Aorta (tissue), 5 donors: Measurements from ENCODE around the gene CERS5. TPM values are rescaled to one million over a fixed set of nuclear protein-coding genes. Genes with fewer than 3 reads are reported as not detected.

Experiments
- ATAC-seq: fragments of 200-7000 bp; cut with Tn5 transposase; one replicate; pipeline ENCODE4 v1.9.1; 2022; ENCODE audit warnings: moderate library complexity; ENCODE audit not compliant: low FRiP score
- DNase-seq, 2 donors: peaks; one replicate each; pipeline ENCODE4 v3.0.0-alpha.2; 2020
- H3K27ac ChIP-seq, 2 donors: one replicate each; pipeline ENCODE4 v1.5.1; 2013; ENCODE audit warnings: low read length in 2 of 2, mild to moderate bottlenecking in 2 of 2, moderate library complexity in 2 of 2, control low read depth in 1 of 2, inconsistent platforms in 1 of 2, low read depth in 1 of 2
- H3K27me3 ChIP-seq, 2 donors: one replicate each; pipeline ENCODE4 v1.6.1; 2013; ENCODE audit warnings: control low read depth in 1 of 2, low read length in 1 of 2, mild to moderate bottlenecking in 1 of 2, moderate library complexity in 1 of 2; ENCODE audit not compliant: insufficient read depth in 2 of 2, control insufficient read depth in 1 of 2
- H3K36me3 ChIP-seq, 2 donors: one replicate each; pipeline ENCODE4 v1.6.1; 2013; ENCODE audit warnings: control low read depth in 1 of 2, low read length in 1 of 2, mild to moderate bottlenecking in 1 of 2; ENCODE audit not compliant: insufficient read depth in 2 of 2, control insufficient read depth in 1 of 2
- H3K4me1 ChIP-seq, 2 donors: one replicate each; pipeline ENCODE4 v1.6.1; 2013; ENCODE audit warnings: low read length in 2 of 2, control low read depth in 1 of 2, mild to moderate bottlenecking in 1 of 2, moderate library complexity in 1 of 2; ENCODE audit not compliant: insufficient read depth in 2 of 2, control insufficient read depth in 1 of 2
- H3K4me3 ChIP-seq, 2 donors: one replicate each; pipeline ENCODE4 v1.5.1; 2013; ENCODE audit warnings: low read length in 2 of 2, control low read depth in 1 of 2, mild to moderate bottlenecking in 1 of 2
- H3K9me3 ChIP-seq: one replicate; pipeline ENCODE4 v1.6.1; 2013; ENCODE audit warnings: mild to moderate bottlenecking, low read length; ENCODE audit not compliant: control insufficient read depth
- WGBS, 2 donors: extraction: QIAGEN DNeasy Blood & Tissue Kit; methylation state at CpG; one replicate each; pipeline ENCODE4 v1.1.7; 2013; 5-methylcytosine and 5-hydroxymethylcytosine counted together
- intact Hi-C, 2 donors: fragments of 100-400 bp; cut with DNase I; formaldehyde crosslinking; loops; one replicate each; pipeline versions ENCODE4 v1.14.2 to v1.15.0; 2022
- polyA plus RNA-seq, 2 donors: library from polyadenylated mRNA; stranded (reverse); fragments of 200-250 nt; gene quantifications; one replicate each; pipeline ENCODE4 v1.2.3, GENCODE V29; 2013
- total RNA-seq, 2 donors: library from RNA; stranded (reverse); fragmentation: NEBNext Ultra II Directional; extraction: Animal tissue kit (Norgen Biotek cat#: 25700); gene quantifications; one replicate each; pipeline ENCODE4 v1.2.1, GENCODE V29; 2021
- donor health status: healthy with polysubstance abuse.
- donor health status: Bipolar disorder and iron deficiency.
- donor health status: DM: no; HTN: no; CAD: no.
- donor health status: DM: no; HTN: no; CAD: no.
- donor health status: DM: yes; HTN: yes; CAD: no.

CERS5 gene
- total and polyA plus RNA-seq, 4 donors = 27.3 to 115 (median 64.7) TPM

DNA sequence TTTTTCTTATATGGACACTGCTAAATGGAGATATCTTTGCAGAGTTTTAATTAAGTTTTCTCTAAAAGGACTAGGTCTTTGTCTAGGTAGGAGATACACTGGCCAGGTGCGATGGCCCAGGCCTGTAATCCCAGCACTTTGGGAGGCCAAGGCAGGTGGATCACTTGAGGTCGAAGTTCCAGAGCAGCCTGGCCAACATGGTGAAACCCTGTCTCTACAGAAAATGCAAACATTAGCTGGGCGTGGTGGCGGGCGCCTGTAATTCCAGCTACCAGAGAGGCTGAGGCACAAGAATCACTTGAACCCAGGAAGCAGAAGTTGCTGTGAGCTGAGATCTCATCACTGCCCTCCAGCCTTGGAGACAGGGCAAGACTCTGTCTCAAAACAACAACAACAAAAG, 17.1 kb upstream of the CERS5 start:
- Histone ChIP-seq H3K27me3 (no peaks in the 10 kb centered on the region), H3K4me3 (no peak overlapping the region), H3K4me1 (peaks cover 5 to 8% of the 10 kb centered on the region in 2 donors), H3K9me3 (no peaks in the 10 kb centered on the region), H3K36me3 (peaks cover 2 to 3% of the 10 kb centered on the region in 2 donors), H3K27ac (peak overlapping the region in 1 of 2 donors; percentile 61)
- no peak for DNase-seq
- 92% methylated on average over 5 of the region's 5 CpGs for WGBS, 2 donors
- ATAC-seq = no peak
- intact Hi-C loops = loop anchor here in 1 of 2 donors (10.0 kb wide), 1 partner anchor 131 kb away; no protein-coding TSS in a partner anchor

DNA sequence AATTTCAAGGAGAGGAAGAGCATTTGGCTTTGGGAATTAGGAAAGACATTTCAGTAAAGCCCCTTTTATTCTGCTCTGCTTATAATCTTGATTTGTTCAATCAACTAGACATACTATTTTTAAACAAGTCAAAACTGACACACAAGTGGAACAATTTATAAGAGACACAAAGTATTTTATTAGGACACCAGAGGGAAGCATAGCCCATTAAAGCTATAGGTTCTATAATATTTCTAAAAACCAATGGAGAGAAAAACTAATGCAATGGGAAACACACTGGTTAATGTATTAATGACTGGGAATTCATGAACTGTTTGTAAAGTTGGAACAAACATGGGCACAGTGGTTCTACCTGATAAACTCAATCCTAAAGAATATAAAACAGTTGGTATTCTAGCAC, 15.3 kb upstream of the CERS5 start:
- intact Hi-C loops = loop anchor here in 1 of 2 donors (10.0 kb wide), 1 partner anchor 132 kb away; no protein-coding TSS in a partner anchor
- peaks cover 3 to 4% of the 10 kb centered on the region in 2 donors for H3K36me3 ChIP-seq

GRCh38 chr12:50181691-50182090, 14.5 kb upstream of the CERS5 start:
- H3K36me3 ChIP-seq = peaks cover 9 to 10% of the 10 kb centered on the region in 2 donors
- intact Hi-C loops = loop anchor here in 1 of 2 donors (10.0 kb wide), 1 partner anchor 133 kb away; no protein-coding TSS in a partner anchor

More for the DNA sequence above, 15.3 kb upstream of the CERS5 start:
- H3K4me3 ChIP-seq = no peak overlapping the region
- no peaks in the 10 kb centered on the region for H3K9me3 ChIP-seq
- H3K27ac ChIP-seq = no peak overlapping the region
- ATAC-seq (no peak), DNase-seq (no peak)
- H3K4me1 ChIP-seq = no peaks in the 10 kb centered on the region
- H3K27me3 ChIP-seq = no peaks in the 10 kb centered on the region

DNA sequence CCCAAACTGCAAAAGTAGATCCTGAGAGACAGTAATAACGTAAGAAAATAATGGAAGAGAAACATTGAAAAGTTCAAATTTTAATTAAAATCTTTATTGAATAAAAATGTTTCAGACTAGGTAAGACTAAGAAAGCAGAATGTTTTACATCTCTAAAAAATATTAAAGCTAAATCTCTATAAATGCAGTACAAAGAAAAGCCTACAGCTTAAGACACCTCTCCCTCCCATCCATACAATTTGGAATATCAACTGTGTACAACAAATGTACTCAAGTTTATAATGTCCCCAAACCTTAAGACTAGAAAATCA, 8.5 kb upstream of the CERS5 start:
- DNase-seq (no peak), ATAC-seq (no peak)
- Histone ChIP-seq H3K27me3 (no peaks in the 10 kb centered on the region), H3K4me3 (no peak overlapping the region), H3K27ac (no peak overlapping the region), H3K9me3 (no peaks in the 10 kb centered on the region), H3K36me3 (peaks cover 5 to 11% of the 10 kb centered on the region in 2 donors), H3K4me1 (no peaks in the 10 kb centered on the region)
- intact Hi-C loops = loop anchor here (2.0 to 10.0 kb wide), 3 partner anchors 98 to 211 kb away; partner anchors contain the start of gene AQP5 (in 1 of the 2)
- WGBS, 2 donors = 9 to 13% methylated on average over 1 of the region's 1 CpG

More at GRCh38 chr12:50181691-50182090, 14.5 kb upstream of the CERS5 start:
- DNase-seq = no peak
- no peak for ATAC-seq
- H3K4me1 ChIP-seq = no peaks in the 10 kb centered on the region
- no peaks in the 10 kb centered on the region for H3K9me3 ChIP-seq
- no peak overlapping the region for H3K27ac ChIP-seq
- 87 to 88% methylated on average over 4 of the region's 4 CpGs for WGBS, 2 donors
- no peaks in the 10 kb centered on the region for H3K27me3 ChIP-seq
- H3K4me3 ChIP-seq = no peak overlapping the region

GRCh38 chr12:50174971-50175715, 8.0 kb upstream of the CERS5 start:
- no peaks in the 10 kb centered on the region for H3K27me3 ChIP-seq
- H3K4me3 ChIP-seq = no peak overlapping the region
- intact Hi-C loops = loop anchor here (5.0 to 10.0 kb wide), 3 partner anchors 88 to 210 kb away; partner anchors contain the start of genes AQP5 (in 1 of the 2) and SMARCD1 (in 1 of the 2)
- DNase-seq (no peak), ATAC-seq (peak; percentile 67)
- no peaks in the 10 kb centered on the region for H3K9me3 ChIP-seq
- no peaks in the 10 kb centered on the region for H3K4me1 ChIP-seq
- 47 to 51% methylated on average over 14 to 16 of the region's 16 CpGs for WGBS, 2 donors
- H3K36me3 ChIP-seq = peaks cover 5 to 11% of the 10 kb centered on the region in 2 donors
- no peak overlapping the region for H3K27ac ChIP-seq

DNA sequence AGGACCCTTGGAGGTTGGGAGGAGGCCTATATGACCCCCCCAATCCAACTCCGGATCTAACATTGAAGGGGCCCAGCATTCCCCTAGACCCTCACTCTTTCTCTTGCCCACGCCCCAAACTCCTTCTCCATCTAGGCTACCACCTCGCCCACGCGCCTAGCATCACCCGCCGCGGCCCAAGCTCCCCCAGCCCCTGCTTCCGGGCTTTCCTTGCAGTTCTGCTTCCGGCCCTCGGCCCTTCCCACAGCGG, 445 bp downstream of the CERS5 start:
- Histone ChIP-seq H3K27ac (peak overlapping the region; percentile 29 to 65), H3K9me3 (no peaks in the 10 kb centered on the region), H3K4me1 (no peaks in the 10 kb centered on the region), H3K27me3 (no peaks in the 10 kb centered on the region), H3K4me3 (peak overlapping the region; percentile 46 to 73), H3K36me3 (no peaks in the 10 kb centered on the region)
- ATAC-seq (peak; percentile 47), DNase-seq (peak; percentile 70 to 88)
- 1% methylated on average over 12 of the region's 12 CpGs for WGBS, 2 donors
- intact Hi-C loops = loop anchor here (1.0 to 5.0 kb wide), 4 partner anchors 34 to 79 kb away; partner anchors contain the start of genes COX14 (in 1 of the 2) and SMARCD1 (in 1 of the 2)

DNA sequence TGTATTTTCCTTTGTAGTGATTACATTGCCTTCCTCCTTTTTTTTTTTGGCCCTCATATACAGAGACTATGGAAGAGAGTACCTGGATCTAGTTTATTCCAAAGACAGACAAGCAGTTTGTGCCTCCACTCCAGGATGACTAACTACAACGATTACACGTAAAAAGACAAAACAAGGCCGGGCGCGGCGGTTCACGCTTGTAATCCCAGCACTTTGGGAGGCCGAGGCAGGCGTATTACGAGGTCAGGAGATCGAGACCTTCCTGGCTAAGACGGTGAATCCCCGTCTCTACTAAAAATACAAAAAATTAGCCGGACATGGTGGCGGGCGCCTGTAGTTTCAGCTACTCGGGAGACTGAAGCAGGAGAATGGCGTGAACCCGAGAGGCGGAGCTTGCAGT, 2.2 kb downstream of the CERS5 start:
- no peak overlapping the region for H3K4me3 ChIP-seq
- WGBS, 2 donors = 95% methylated on average over 17 to 20 of the region's 20 CpGs
- H3K9me3 ChIP-seq = no peaks in the 10 kb centered on the region
- H3K27ac ChIP-seq = no peak overlapping the region
- DNase-seq (no peak), ATAC-seq (no peak)
- H3K27me3 ChIP-seq = no peaks in the 10 kb centered on the region
- H3K4me1 ChIP-seq = no peaks in the 10 kb centered on the region
- no peaks in the 10 kb centered on the region for H3K36me3 ChIP-seq
- intact Hi-C loops = loop anchor here (5.0 kb wide), 2 partner anchors 33 to 78 kb away; partner anchors contain the start of gene SMARCD1 (in 1 of the 2)

DNA sequence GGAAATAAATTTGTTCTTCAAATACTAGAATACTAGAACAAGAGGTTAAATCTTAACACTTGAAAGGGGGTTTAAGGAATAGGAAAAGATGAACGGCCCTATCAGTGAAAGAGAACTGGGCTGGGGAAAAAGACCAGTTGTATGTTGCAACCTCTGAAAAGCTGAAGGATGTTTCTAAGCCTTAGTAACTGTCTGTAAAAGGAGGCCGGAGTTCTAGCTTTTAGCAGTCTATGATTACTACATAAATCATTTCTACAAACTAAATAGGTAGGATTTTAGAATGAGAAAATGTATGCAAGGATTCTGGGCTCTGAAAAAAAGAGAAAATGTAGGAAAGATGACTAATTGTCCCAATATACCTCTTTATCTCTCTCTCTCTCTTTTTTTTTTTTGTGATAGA, 4.9 kb downstream of the CERS5 start:
- WGBS, 2 donors = 66 to 68% methylated on average over 2 of the region's 2 CpGs
- no peak overlapping the region for H3K27ac ChIP-seq
- intact Hi-C loops = no loop called here

DNA sequence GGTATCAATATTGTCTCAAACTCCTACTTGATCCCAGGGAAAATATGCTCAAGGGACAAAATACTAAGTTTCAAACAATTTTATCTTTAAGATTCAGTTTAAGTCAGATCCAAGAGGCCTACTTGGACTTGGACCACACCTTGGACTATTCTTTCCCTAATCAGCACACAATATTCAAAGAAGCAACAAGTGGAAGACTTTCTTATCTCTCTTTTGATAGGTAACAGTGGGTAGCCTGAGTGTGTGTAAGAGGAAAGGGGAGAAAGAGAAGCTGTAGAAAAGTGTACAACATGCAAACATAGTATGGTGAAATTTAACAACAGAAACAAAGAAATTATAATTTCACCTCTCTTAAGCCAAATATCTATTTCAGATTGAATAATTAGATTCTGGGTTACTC, 6.5 kb downstream of the CERS5 start:
- Histone ChIP-seq H3K36me3 (no peaks in the 10 kb centered on the region), H3K4me3 (no peak overlapping the region), H3K27ac (no peak overlapping the region), H3K27me3 (no peaks in the 10 kb centered on the region), H3K4me1 (no peaks in the 10 kb centered on the region), H3K9me3 (no peaks in the 10 kb centered on the region)
- ATAC-seq (no peak), DNase-seq (no peak)
- intact Hi-C loops = no loop called here

More for the DNA sequence above, 4.9 kb downstream of the CERS5 start:
- no peaks in the 10 kb centered on the region for H3K36me3 ChIP-seq
- ATAC-seq = no peak
- DNase-seq = no peak
- no peak overlapping the region for H3K4me3 ChIP-seq
- no peaks in the 10 kb centered on the region for H3K27me3 ChIP-seq
- no peaks in the 10 kb centered on the region for H3K9me3 ChIP-seq
- H3K4me1 ChIP-seq = no peaks in the 10 kb centered on the region
